Measurements from ENCODE around the gene SPEM3. TPM values are rescaled to one million over a fixed set of nuclear protein-coding genes. Genes with fewer than 3 reads are reported as not detected.
A peak's percentile ranks its signal among the peaks of the same experiment; 100 is the strongest.

Gene SPEM3
- total and polyA plus RNA-seq, 2 of the 13 experiments (the other 11 are each of a cell fraction or from before 2014, with no cell fraction given): not detected

GRCh38 chr17:7403977-7404736 lies 24.5 kb upstream of the SPEM3 start, which contains the start of gene TMEM256 (continued):
- TF ChIP-seq CREB1 (IDR thresholded peaks at IDR 0.05): peak; percentile 70
- TF ChIP-seq CREB1 (CRISPR knock-in tag; IDR thresholded peaks at IDR 0.05): peak; percentile 80
- TF ChIP-seq ZBTB25 (CRISPR knock-in tag; IDR thresholded peaks at IDR 0.05): 0 out of 2 replicates have a peak, but pooled peaks have one; percentile 19
- no peak for TF ChIP-seq CHCHD3 (CRISPR knock-in tag; IDR thresholded peaks at IDR 0.05)
- TF ChIP-seq ZNF709 (CRISPR knock-in tag; IDR thresholded peaks at IDR 0.05): 0 out of 2 replicates have a peak, but pooled peaks have one; percentile 36
- no peak for TF ChIP-seq HOXA7 (CRISPR knock-in tag; IDR thresholded peaks at IDR 0.05)
- TF ChIP-seq ZNF687 (CRISPR knock-in tag; IDR thresholded peaks at IDR 0.05): peak; percentile 74
- TF ChIP-seq ZNF598 (CRISPR knock-in tag; IDR thresholded peaks at IDR 0.05; ENCODE audit: borderline replicate concordance): peak; percentile 58; the same call in 1 of the 2 replicates
- TF ChIP-seq POLR2G (IDR thresholded peaks at IDR 0.05; ENCODE audit: low read depth, low read length): peak; percentile 96
- no peak for TF ChIP-seq SMAD3 (CRISPR knock-in tag; IDR thresholded peaks at IDR 0.05)
- TF ChIP-seq ZNF160 (CRISPR knock-in tag; IDR thresholded peaks at IDR 0.05): no peak
- TF ChIP-seq ZNF451 (CRISPR knock-in tag; IDR thresholded peaks at IDR 0.05): 0 out of 2 replicates have a peak, but pooled peaks have one; percentile 35
- no peak for TF ChIP-seq NR3C1 (CRISPR knock-in tag; IDR thresholded peaks at IDR 0.05)
- no peak; the same call in 1 of the 2 replicates for TF ChIP-seq BHLHE40 (IDR thresholded peaks at IDR 0.05; ENCODE audit: low read length)
- TF ChIP-seq ZNF557 (CRISPR knock-in tag; IDR thresholded peaks at IDR 0.05): no peak
- no peak for TF ChIP-seq ZNF878 (CRISPR knock-in tag; IDR thresholded peaks at IDR 0.05)
- 0 out of 2 replicates have a peak, but pooled peaks have one; percentile 29 for TF ChIP-seq ZNF235 (CRISPR knock-in tag; IDR thresholded peaks at IDR 0.05; ENCODE audit: borderline replicate concordance)
- peak; percentile 58; the same call in 1 of the 2 replicates for TF ChIP-seq ZNF772 (CRISPR knock-in tag; IDR thresholded peaks at IDR 0.05)
- TF ChIP-seq PRPF4 (IDR thresholded peaks at IDR 0.05; ENCODE audit: low read depth, low read length, poor library complexity, severe bottlenecking): no peak
- peak; percentile 57; the same call in 1 of the 2 replicates for TF ChIP-seq ZBTB34 (CRISPR knock-in tag; IDR thresholded peaks at IDR 0.05)
- TF ChIP-seq ZNF3 (CRISPR knock-in tag; IDR thresholded peaks at IDR 0.05): no peak
- TF ChIP-seq ZBTB44 (CRISPR knock-in tag; IDR thresholded peaks at IDR 0.05): no peak
- TF ChIP-seq ZNF607 (CRISPR knock-in tag; IDR thresholded peaks at IDR 0.05; ENCODE audit: borderline replicate concordance): peak; percentile 81; the same call in 1 of the 2 replicates

Data from HepG2 (cell line).